Nephron progenitor cell (in vitro differentiated cells): Measurements from ENCODE around the gene RNMT.

Source experiments
- DNase-seq: peaks from one replicate; pipeline ENCODE4 v3.0.0; 2021
- H3K27ac Mint-ChIP-seq: 2 replicates; pipeline ENCODE4 v1.8.0; 2021; ENCODE audit warnings: mild to moderate bottlenecking, moderate library complexity, mixed read lengths
- H3K27me3 Mint-ChIP-seq: 2 replicates; pipeline ENCODE4 v1.8.0; 2021; ENCODE audit warnings: mild to moderate bottlenecking, low read depth, mixed read lengths; ENCODE audit not compliant: poor library complexity
- H3K36me3 Mint-ChIP-seq: 2 replicates; pipeline ENCODE4 v1.8.0; 2021; ENCODE audit warnings: low read depth, mixed read lengths
- H3K4me1 Mint-ChIP-seq: 2 replicates; pipeline ENCODE4 v1.8.0; 2021; ENCODE audit warnings: mixed read lengths
- H3K4me3 Mint-ChIP-seq: 2 replicates; pipeline ENCODE4 v1.8.0; 2021; ENCODE audit warnings: mild to moderate bottlenecking, moderate library complexity, mixed read lengths
- H3K9me3 Mint-ChIP-seq: 2 replicates; pipeline ENCODE4 v1.8.0; 2021; ENCODE audit warnings: mild to moderate bottlenecking, moderate library complexity, mixed read lengths
- TF ChIP-seq, protein P1 (sequence below): fragments of 200-600 bp; sonication (generic); IDR thresholded peaks from 2 replicates; pipeline ENCODE4 v1.5.0; 2021; ENCODE audit warnings: antibody characterized with exemption

The RNMT gene

DNA sequence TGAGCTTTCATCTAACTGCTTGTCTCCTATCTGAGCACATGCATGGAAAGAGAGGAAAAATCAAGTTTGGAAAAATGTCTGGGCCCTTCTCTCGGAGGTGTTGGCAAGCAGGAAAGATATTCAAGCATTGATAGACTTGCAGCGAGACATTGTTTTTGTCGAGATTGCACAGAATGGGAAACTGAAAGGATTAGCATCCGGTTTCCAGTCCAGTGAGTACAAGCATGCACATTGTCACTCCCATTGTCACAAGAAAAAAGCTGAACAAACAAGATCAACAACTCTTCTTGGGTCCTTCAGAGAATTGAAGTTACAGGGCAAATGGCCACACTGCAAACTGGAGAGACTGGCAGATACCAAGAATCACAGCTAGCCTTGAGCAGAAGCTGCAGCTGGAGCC, 77.8 kb downstream of the RNMT start:
- no peak for DNase-seq
- Mint-ChIP-seq H3K4me1 (peaks cover 17% of the 10 kb centered on the region), H3K36me3 (no peaks in the 10 kb centered on the region), H3K27ac (no peak overlapping the region), H3K9me3 (no peaks in the 10 kb centered on the region), H3K27me3 (peaks cover 33% of the 10 kb centered on the region), H3K4me3 (no peak overlapping the region)
- TF ChIP-seq, protein P1, sequence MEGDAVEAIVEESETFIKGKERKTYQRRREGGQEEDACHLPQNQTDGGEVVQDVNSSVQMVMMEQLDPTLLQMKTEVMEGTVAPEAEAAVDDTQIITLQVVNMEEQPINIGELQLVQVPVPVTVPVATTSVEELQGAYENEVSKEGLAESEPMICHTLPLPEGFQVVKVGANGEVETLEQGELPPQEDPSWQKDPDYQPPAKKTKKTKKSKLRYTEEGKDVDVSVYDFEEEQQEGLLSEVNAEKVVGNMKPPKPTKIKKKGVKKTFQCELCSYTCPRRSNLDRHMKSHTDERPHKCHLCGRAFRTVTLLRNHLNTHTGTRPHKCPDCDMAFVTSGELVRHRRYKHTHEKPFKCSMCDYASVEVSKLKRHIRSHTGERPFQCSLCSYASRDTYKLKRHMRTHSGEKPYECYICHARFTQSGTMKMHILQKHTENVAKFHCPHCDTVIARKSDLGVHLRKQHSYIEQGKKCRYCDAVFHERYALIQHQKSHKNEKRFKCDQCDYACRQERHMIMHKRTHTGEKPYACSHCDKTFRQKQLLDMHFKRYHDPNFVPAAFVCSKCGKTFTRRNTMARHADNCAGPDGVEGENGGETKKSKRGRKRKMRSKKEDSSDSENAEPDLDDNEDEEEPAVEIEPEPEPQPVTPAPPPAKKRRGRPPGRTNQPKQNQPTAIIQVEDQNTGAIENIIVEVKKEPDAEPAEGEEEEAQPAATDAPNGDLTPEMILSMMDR: no peak

DNA sequence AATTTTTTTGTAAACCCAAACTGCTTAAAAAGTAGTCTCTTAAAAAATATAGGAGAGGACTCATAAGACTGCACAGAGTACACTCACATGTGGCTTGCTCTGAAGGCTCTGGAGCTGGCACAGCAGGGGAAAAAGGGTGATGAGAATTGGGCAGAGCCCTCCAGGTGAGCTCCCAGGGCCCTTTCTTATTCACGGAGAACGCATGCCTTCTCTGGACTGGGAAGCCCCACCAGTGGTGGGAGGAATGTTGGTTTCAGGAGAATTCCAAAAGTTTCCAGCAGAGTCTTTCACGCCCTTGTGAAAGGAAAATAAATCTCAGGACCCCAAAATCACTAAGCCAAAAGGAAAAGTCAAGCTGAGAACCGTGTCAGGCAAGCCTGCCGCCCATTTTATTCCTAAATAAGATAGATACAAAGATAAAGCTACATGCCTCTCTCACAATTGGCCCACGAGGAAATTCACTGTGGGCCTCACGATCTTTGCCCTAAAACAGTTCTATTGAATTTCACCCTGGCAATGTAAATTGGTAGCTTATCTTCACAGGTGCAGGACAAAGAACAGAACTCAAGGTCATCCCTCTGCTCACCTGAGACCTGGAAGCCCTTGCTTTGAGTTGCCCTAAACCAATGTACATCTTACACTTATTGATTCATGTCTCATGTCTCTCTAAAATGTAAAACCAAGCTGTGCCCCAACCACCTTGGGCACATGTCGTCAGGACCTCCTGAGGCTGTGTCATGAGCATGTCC, 82.0 kb downstream of the RNMT start:
- no peak for DNase-seq
- TF ChIP-seq, protein P1: no peak
- Mint-ChIP-seq H3K4me1 (peaks cover 15% of the 10 kb centered on the region), H3K36me3 (no peaks in the 10 kb centered on the region), H3K4me3 (no peak overlapping the region), H3K27me3 (peaks cover 5% of the 10 kb centered on the region), H3K27ac (no peak overlapping the region), H3K9me3 (no peaks in the 10 kb centered on the region)

DNA sequence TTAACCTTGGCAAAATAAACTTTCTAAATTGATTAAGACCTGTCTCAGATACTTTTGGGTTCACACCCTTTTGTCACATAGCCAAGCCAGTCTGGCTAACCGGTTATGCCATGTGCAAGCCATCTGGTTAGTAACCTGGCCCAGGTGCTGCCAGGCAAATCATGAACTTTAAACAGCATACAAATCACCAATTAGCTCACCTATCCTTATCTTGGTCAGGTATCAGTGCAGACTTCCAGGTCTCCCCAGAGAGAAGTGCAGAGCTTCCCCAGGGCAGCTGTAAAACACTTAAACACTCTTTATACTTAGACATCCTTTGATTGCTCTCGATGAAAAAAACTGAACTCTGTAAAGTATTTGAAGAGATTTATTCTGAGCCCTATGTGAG, 82.6 kb downstream of the RNMT start:
- H3K9me3 Mint-ChIP-seq: no peaks in the 10 kb centered on the region
- no peak for DNase-seq
- H3K27me3 Mint-ChIP-seq: peaks cover 5% of the 10 kb centered on the region
- H3K4me1 Mint-ChIP-seq: peaks cover 16% of the 10 kb centered on the region
- H3K4me3 Mint-ChIP-seq: no peak overlapping the region
- H3K36me3 Mint-ChIP-seq: no peaks in the 10 kb centered on the region
- H3K27ac Mint-ChIP-seq: no peak overlapping the region
- TF ChIP-seq, protein P1: no peak

DNA sequence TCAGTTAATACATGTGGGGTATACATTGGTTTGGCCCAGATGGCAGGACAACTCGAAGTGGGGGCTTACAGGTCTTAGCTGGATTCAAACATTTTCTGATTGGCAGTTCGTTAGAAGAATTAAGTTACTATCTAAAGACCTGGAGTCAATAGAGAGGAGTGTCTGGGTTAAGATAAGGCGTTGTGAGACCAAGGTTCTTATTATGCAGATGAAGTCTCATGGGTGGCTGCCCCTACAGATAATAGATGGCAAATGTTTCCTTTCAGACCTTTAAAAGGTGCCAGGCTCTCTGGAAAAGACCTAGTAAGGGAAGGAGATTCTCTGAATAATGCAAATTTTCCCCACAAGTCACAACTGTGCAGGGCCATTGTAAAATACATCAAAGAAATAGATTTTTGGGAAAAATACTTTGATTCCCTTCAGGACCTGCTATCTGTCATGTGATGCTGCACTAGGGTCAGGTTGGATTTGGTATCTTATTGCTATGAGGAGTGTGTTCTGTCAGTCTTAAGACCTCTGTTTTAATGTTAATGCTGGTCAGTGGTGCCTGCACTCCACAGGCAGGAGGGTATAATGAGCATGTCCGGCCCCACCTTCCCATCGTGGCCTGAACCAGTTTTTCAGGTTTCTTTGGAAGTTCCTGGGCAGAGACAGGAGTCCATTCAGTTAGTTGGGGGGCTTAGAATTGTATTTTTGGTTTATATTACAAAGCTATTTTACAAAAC, 83.2 kb downstream of the RNMT start:
- TF ChIP-seq, protein P1: no peak
- H3K4me3 Mint-ChIP-seq: no peak overlapping the region
- peaks cover 5% of the 10 kb centered on the region for H3K27me3 Mint-ChIP-seq
- no peak for DNase-seq
- H3K36me3 Mint-ChIP-seq: no peaks in the 10 kb centered on the region
- H3K27ac Mint-ChIP-seq: no peak overlapping the region
- peaks cover 16% of the 10 kb centered on the region for H3K4me1 Mint-ChIP-seq
- H3K9me3 Mint-ChIP-seq: no peaks in the 10 kb centered on the region

DNA sequence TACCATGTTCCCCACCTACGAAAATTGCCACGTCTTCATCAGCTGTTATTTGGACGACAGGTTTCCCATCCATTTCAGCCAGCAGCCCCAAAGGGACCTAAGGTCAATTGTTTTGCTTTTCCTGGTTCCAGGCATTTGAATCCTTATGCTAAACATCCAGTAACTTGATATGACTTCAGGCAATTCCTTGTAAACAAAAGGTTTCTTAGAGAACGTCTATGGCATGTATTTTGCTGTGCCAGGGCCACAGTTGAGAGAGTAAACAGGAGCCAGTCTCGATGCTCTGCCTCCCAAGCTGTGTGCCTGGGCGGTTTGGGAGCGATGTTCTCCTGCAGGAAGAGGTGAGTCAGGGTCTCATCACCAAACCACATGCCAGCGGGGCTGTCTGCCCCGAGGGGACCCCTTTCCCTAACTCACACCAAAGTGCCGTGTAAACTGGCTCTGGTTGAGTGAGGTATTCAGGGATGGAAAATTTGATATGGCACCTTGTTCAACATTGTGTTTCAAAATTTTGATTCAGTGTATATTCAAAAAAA, 84.5 kb downstream of the RNMT start:
- Mint-ChIP-seq H3K27ac (no peak overlapping the region), H3K9me3 (no peaks in the 10 kb centered on the region), H3K27me3 (peaks cover 5% of the 10 kb centered on the region), H3K4me1 (peaks cover 9% of the 10 kb centered on the region), H3K36me3 (no peaks in the 10 kb centered on the region), H3K4me3 (no peak overlapping the region)
- DNase-seq: no peak
- TF ChIP-seq, protein P1: no peak
